ENCODE results near the gene SMIM36.
"Not testable (repeated sequence)": the region's sequence is repeated elsewhere in the genome, so short reads cannot be mapped to it uniquely, and the experiment has no call there.

SMIM36 gene

DNA sequence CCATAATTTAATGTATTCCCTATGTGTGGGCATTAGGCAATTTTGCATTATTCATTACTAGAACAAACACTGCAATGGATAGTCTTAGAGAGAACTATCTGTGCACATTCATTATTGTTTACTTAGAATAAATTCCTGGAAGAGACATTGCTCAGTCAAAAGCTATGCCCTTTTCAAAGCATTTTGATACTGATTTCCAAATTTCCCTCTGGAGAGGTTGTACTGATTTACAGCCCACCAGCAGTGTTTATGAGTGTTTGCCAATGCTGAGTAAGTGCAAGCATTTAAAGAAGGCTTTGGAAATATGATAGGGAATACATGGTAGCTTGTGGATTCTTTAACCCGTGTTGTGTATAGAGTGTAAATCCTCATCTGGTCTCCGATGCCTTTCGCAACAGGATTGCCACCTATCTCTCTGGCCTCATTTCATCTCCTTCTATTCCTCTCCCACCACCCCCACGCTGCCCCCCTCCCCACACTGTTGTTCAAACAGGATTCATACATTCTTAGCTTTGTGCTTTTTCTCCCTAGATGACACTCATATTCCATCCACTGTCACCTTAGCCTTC lies 56.3 kb downstream of the SMIM36 start:
- no peak for DNase-seq (ENCODE audit: low read depth in 2 of 2)

DNA sequence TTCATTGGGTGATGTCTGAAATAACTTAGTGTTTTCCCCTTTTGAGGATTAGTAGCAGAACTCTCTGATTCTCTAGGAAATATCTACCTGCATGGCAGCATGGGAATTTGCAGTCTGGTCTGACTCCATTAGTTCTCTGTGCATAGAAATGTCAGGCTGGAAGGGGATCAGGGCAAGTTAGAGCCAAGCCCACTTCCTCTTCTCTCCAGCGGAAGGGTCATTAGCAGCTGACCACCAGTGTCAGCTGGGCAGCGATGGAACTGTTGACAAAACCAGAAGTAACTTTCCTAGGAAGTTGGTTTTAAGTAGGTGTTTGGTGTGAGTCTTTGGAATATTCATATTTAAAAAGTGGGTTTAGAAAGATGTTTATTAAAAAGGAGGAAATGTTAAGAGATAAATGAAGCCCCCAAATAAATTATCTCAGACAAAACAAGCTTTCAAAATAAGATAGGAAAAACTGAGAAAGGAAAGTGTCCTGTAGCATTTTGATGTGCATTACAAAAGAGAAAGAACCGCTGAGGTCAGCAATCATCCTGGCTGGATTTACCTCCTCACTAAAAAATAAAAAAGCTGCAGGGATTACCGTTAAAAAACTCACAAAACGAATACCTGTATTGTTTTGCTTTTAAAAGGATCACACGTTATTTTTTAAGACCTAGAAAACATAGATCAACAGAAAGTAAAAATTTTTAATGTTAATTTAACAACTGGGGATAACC lies 57.3 kb downstream of the SMIM36 start:
- DNase-seq (ENCODE audit: low read depth in 2 of 2) = no peak

DNA sequence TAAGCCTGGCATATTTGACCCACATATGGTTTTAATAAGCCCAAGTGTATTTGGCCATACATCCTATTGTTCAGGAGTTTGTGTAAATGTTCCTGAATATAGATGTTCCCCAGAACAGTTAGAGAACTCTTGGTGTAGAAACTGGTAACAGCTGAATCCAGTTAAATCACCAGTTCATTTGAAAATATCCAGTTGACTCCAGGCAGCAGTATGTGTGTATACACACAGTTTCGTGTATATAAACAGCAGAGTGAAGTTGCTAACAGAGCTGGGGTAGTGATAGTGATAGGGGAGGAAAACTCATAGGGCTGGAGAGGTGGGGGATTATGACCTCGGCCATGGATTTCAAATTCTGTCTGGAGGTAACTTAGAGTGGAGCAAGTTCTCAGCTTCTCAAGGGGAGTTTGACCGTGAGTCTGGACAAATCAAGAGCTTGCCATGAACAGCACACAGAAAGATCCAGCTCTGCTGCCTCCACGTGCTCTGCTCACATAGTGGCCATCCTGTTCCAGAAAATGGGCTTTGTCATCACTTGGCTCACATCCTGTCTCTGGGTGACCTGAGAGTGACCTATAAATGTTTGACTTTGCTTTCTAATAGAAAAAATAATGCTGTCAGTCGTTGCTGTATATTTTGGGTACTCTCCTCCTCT lies 59.0 kb downstream of the SMIM36 start:
- no peak for DNase-seq (ENCODE audit: low read depth in 2 of 2)

DNA sequence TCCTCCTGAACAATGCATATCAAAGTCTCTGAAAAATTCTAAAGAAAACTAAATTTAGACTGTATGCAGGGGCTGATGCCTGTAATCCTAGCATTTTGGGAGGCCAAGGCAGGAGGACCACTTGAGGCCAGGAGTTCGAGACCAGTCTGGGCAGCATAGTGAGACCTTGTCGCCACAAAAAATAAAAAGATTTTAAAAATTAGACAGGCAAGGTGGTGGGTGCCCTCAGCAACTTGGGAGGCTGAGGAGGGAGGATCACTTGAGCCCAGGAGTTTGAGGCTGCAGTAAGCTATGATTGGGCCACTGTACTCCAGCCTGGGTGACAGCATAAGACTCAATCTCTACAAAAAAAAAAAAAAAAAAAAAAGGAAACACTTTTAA lies 59.5 kb downstream of the SMIM36 start:
- no peak for DNase-seq (ENCODE audit: low read depth in 2 of 2)

DNA sequence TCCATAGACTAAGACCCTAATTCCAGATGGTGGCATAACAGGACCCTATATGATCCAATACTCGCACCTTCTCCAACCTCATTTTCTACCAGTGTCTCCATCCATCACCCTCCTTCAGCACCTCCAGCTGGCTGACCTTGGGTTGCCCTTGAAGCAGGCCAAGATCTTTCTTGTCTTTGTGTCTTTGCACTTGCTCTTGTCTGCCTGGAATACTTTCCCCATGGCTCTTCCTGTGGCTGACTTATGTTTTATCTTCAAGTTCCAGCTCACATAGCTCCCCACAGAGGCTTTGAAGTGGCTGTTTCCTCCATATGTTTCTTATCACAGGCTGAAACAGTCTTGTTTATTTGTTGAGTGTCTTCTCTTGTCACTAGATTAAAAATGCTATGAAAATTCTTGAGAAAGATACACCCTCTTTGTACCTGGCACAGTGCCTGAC lies 60.0 kb downstream of the SMIM36 start:
- no peak for DNase-seq (ENCODE audit: low read depth in 2 of 2)

DNA sequence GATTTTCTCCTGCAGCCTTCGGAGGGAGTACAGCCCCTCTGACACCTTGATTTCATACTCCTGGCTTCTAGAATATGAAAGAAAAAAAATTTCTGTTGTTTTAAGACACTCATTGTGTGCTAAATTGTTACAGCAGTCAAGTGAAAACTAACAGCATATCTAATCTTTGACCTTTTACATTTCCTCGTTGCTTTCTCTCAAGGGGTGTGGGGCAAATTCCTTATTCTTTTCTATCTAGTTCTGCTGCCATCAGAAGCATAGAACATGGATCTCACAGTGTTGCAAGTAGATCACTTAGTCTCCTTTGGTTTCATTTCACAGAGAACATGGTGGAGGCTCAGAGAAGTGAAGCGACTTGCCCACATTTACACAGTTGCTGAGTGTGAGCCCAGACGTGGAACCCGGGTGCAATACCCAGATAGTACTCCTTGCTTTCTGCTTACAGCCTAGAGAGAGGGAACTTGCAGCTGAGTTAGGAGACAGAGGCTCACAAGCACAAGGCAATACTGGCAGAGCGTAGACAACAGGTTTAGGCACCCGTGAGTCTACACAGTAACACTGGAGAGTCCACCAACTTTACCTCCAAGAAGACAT lies 60.9 kb downstream of the SMIM36 start:
- DNase-seq (ENCODE audit: low read depth in 2 of 2) = no peak

DNA sequence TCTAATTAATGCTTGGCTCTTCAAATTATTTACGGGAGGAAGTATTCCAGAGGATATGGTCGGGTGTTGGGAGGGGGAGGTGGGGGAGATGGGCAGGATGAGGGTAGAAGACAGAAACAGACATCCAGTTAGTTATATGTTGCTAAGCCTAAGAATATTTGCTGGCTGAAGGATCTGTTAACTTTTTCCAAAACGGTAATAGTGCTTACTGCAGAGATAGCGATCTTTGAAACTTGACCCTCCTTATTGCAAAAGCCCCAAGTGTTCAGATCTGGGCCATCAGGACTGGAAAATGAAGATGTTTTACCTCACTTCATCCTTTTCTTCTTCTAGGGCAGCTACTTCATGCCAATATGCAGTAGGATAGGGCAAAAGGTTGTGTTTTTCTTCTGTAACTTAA lies 62.6 kb downstream of the SMIM36 start:
- no peak for DNase-seq (ENCODE audit: low read depth in 2 of 2)

DNA sequence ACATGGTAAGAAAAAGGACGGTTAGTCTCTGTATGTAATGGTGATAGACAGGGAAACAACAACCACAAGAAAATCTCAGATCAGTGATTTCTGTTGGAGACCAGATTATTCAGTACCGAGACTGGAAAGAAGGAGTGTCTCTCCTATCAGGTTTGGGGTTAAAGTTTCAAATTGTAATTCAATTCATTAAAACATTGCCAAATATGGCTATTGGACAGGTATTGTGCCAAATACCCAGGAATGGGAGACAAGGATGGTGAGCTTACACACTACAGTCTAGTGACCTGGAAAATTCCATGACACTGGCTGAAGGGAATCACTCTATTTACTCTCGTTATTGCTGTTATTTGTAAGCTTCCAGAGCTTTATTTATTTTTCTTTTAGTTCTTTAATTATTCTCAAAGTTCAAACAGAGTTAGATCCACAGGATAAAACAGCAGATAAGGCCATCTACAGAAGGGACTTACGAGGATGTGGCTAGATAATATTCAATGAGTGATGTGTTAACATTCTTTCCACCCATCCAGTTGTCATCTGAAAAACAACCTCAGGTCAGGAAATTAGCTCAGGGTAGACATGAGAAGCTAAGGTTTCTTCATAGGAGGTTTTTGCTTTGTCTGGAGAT lies 64.6 kb downstream of the SMIM36 start:
- DNase-seq (ENCODE audit: low read depth in 2 of 2) = no peak

DNA sequence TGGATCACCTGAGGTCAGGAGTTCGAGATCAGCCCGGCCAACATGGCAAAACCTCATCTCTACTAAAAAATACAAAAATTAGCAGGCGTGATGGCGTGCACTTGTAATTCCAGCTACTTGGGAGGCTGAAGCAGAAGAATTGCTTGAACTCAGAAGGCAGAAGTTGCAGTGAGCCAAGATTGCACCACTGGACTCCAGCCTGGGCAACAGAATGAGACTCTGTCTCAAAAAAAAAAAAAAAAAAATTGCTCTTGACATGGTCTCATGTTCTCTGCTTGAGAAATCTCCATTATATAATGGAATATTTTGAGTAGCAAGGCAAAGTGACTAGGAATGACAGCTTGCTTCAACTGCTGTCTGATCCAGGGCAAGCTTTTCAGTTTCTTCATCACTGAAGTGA lies 65.2 kb downstream of the SMIM36 start:
- not testable (repeated sequence) for DNase-seq (ENCODE audit: low read depth in 2 of 2)

DNA sequence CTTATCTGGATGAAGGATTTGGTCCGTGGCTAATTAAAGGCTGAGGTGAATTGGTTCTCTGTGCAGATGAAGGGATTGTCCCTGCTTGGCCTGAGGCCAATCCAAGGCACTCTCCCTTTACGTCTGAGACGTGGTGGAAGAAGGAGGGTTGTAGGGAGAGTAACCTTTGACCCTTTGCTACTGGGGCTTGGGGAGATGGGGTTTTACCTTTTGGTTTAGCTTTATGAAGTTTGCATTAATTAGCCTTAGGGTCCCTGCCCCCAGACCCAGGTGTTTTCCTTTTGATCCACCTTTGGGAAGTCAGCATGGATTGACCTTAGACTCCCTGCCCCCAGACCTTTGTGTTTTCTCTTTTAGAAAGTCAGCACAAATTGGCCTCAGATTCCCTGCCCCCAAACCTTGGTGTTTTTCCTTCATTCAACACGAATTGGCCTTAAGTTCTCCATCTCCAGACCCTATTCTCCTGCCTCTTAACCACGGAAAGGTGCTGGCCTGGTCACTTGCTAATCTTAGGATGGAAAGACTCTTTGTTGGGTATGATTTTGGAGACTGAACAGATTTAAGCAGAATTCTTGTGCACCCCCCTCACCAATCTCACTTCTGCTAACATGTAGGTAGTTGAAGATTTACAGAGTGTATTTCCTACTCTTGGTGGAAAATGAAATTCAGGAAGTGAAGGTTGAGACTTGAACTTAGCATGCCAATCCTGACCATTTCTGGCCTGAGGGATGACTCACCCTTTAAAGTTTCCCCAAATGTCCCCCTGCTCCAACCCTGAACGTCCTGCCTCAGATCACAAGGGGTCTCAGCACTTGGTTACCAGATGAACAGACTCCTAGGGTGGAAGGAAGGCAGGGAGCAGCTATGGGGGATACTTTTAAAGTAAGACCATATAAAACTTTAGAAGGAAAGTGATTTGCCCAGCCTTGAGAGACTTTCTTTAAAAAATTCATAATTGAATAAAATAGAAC lies 66.5 kb downstream of the SMIM36 start:
- no peak for DNase-seq (ENCODE audit: low read depth in 2 of 2)

DNA sequence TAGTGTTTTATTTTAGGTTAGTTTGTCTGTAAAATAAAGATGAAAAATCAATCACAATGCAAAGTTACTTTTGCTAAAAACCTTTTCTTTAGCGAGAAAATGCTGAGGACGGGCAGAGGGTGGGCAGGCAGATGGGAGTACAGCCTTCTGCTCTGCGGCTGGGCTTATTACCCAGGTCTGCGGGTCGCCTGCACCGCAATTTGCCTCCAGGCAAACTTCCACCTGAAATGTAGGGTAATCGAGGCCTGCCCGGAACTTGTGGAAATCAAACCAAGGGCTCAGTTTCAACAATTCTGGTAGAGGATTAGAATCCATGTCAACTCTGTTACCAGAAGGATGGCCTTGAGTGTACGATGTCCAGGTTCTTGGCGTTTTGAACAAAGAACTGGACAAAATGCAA lies 67.3 kb downstream of the SMIM36 start:
- no peak for DNase-seq (ENCODE audit: low read depth in 2 of 2)

DNA sequence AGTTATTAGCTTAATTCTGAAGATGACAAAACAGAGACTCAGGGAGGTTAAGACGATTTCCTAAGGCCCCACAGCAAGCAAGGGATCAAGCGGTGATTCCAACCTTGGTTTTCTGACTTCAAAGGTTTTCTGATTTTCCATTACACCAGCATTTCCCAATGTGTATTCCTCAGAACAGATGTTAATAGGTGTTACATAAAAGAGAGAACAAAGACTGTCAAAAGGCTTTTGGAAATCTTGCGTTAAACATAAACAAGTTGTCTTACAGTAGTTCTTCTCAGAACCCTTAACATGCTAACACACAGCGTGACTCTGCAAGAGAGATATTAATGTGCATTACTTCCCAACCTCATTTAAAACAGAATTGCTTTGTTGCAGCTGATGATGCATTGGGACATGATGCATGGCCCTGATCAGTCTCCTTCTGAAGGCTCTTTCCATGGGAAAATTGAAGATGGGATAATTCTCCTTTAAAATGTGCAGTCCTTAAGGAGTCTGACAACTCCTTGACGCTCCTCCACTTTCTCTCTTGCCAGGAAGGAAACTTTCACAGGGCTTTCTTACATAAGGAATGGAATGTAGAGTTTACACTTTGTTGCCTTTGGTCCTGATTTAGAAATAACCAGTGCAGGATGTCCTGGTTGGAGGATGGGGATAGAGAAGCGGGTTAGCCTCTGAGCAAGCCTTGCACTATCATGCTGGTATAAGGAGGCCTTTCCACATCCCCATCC lies 68.1 kb downstream of the SMIM36 start:
- DNase-seq (ENCODE audit: low read depth in 2 of 2) = no peak

DNA sequence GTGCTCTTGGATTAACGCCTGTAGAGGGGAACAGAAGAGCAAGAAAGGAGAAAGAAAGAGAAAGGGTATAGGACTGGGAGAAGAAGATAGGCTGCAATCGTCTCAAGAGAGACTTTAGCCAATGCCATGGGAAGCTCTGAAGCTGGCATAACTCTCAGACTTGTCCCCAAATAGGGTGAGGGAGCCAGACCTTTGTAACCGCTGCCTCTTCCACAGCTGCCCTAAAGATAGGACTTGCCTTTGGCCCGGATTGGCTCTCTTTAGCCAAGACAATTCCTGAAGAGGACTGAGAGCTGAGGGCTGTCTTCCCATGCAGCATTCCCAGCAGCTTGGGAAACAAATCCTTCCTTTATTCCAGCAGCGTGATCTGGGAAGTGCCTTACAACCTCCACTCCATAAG lies 68.8 kb downstream of the SMIM36 start:
- DNase-seq (ENCODE audit: low read depth in 2 of 2) = no peak

DNA sequence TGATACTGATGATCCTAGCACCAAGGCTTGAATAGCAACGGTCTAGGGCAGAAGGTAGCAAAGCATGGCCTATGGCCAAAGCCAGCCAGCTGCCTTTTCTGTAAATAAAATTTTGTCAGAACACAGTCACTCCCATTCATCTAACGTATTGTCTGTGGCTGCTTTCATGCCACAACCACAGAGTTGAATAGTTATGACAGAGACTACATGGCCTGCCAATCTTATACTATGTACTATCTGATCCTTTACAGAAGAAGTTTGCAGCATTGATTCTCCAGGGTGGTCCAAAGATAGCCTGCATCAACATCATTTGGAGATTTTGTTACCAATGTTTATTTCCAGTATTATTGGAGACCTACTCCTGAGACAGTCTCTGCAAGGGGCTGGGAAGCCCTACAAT lies 69.7 kb downstream of the SMIM36 start:
- no peak for DNase-seq (ENCODE audit: low read depth in 2 of 2)

DNA sequence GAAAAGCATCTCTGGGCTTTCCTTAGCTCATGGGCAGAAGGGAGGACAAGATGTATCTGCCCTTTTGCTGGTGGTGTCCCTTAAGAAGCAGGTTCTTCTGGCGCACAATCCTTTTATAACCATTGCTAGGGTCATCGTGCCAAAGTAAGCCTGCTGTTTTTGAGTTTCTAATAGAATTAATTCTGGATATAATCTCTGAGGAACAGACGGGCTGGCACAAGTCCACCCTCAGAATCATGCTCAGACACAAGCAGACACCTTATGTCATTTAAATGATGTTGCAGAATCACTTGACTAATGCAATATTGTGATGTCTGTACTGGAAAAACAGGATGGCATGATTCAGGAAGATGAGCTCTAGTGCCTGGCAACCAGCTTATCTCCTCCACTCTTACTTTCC lies 70.9 kb downstream of the SMIM36 start:
- no peak for DNase-seq (ENCODE audit: low read depth in 2 of 2)

DNA sequence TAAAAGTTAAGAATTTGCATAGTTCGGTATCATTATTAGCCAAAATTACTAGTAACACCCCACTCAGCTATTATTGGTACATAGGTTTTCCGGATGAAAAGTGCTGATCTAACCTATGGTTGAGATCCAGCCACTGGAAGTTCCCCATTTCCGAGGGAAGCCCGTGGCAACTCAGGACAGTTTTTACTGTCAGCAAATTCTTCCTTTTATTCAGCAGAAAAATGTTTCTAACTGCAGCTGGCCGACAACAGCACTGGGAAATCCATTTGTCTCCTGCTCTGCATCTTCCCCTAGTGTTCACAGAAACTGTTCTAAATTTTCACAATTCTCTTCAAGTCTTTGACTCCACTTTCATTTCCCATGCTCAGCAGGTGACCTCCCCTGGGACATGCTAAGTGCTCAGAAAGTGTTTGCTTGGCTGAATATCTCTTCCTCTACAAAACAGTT lies 74.1 kb downstream of the SMIM36 start:
- no peak for DNase-seq (ENCODE audit: low read depth in 2 of 2)

DNA sequence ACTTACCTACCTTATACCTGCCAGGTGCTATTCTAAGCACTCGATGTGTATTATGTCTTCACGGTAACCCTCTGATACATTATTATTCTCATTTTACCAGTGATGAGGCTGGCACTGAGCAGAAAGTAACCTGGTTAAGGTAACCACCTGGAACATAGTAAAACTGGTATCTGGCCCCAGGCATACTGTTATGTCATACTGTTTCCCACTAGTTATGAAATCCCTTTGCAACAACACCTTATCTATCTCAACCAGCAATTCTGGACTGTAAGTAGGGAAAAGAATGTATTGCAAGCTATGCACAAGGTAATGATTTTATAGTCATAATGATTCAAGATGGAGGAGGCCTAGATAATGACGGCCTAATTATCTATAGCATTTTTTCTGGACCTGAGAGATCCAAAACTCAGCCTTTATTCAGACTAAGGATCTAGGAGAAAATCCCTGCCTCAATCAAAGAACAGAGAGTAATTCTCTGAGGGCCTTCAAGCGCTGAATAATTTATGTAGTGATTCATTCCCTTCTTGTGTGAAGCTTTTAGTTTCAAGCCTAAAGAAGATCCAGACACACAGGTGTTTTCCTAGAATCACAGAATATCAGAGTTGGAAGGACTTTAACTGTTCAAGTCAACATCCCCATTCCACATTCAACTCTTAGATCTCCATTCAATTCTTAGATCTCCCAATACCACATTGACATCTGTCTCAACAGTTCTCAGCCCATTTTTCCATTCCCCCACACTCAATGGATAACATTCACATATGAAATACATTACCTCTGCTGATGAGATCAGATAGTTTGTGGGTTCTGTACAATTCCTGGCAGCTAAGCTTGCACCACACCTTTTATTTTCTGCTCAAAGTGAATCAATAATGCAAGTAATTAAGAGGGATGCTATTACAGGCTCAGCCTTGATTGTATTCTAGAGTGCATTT lies 74.8 kb downstream of the SMIM36 start:
- DNase-seq (ENCODE audit: low read depth in 2 of 2) = no peak

DNA sequence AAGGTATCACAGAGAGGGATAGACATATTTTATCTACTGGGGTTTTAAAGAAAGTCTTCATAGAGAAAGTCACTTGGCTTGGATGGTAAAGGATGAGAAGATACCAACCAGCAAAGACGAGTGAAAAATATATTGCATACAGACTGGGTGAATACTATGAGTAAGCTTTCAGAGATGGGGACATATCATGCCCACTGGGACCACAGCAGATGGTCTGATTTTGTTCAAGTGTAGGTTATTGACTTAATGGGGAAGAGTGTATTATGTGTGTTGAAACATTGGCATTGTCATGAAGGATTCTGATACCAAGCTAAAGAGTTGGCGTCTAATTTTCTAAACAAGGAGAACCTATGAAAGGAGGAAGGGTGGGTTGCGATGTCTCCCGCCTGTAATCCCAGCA lies 75.8 kb downstream of the SMIM36 start:
- no peak for DNase-seq (ENCODE audit: low read depth in 2 of 2)

DNA sequence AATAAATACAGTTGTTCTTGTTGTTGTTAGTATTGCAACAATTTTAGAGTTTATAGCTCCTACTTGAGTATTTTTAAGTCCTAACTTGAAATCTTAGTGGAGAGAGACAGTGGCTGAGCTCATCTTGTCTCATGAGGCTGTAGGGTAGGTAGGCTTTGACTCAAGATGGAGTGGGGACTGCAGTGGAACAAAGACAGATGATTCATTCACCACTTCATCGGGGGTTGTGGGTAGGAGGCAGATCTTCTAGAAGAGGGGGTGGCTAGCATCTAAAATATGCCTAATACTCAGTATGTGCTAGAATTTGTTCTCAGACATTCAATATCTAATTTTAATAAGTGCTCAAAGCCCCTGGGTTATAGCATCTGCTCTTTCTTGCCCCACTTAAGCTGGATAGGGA lies 76.5 kb downstream of the SMIM36 start:
- DNase-seq (ENCODE audit: low read depth in 2 of 2) = no peak
